MM.1S (cell line): ENCODE measurements around the gene SCAI.
A peak's percentile ranks its signal among the peaks of the same experiment; 100 is the strongest.

Source experiments
- DNase-seq: peaks from one replicate; pipeline ENCODE4 v3.0.0-alpha.2; 2015
- H2AFZ ChIP-seq: fragments of 300-600 bp; sonication (generic); 2 replicates; pipeline ENCODE4 v1.6.0; 2016; ENCODE audit warnings: antibody characterized with exemption, low read length
- H3F3A ChIP-seq: fragments of 300-600 bp; sonication (generic); 2 replicates; pipeline ENCODE4 v1.6.1; 2016; ENCODE audit warnings: mild to moderate bottlenecking, antibody characterized with exemption, low read length, moderate library complexity, mixed read lengths; ENCODE audit not compliant: insufficient read depth
- H3K27ac ChIP-seq: fragments of 300-600 bp; sonication (generic); 2 replicates; pipeline ENCODE4 v1.5.1; 2016; ENCODE audit warnings: mild to moderate bottlenecking, low read length
- H3K27me3 ChIP-seq: fragments of 300-600 bp; sonication (generic); replicated peaks from 2 replicates; pipeline ENCODE4 v1.6.0; 2016; ENCODE audit warnings: low read length; ENCODE audit not compliant: insufficient read depth
- H3K36me3 ChIP-seq: fragments of 300-600 bp; sonication (generic); replicated peaks from 2 replicates; pipeline ENCODE4 v1.6.1; 2016; ENCODE audit warnings: mild to moderate bottlenecking, low read length, mixed read lengths; ENCODE audit not compliant: insufficient read depth
- H3K4me1 ChIP-seq: fragments of 300-600 bp; sonication (generic); 2 replicates; pipeline ENCODE4 v1.6.1; 2016; ENCODE audit warnings: low read length, mixed read lengths
- H3K4me2 ChIP-seq: fragments of 300-600 bp; sonication (generic); 2 replicates; pipeline ENCODE4 v1.6.0; 2016; ENCODE audit warnings: low read depth, low read length
- H3K4me3 ChIP-seq: fragments of 300-600 bp; sonication (generic); 2 replicates; pipeline ENCODE4 v1.5.1; 2016; ENCODE audit warnings: low read length, mixed read lengths
- H3K79me2 ChIP-seq: fragments of 300-600 bp; sonication (generic); 2 replicates; pipeline ENCODE4 v1.6.1; 2016; ENCODE audit warnings: mixed run types, low read length, mixed read lengths
- H3K9ac ChIP-seq: fragments of 300-600 bp; sonication (generic); 2 replicates; pipeline ENCODE4 v1.6.1; 2016; ENCODE audit warnings: low read length, mixed read lengths
- H3K9me2 ChIP-seq: fragments of 300-600 bp; sonication (generic); replicated peaks from 2 replicates; pipeline ENCODE4 v1.6.1; 2016; ENCODE audit warnings: mild to moderate bottlenecking, low read length, mixed read lengths; ENCODE audit not compliant: insufficient read depth
- H3K9me3 ChIP-seq: fragments of 300-600 bp; sonication (generic); replicated peaks from 2 replicates; pipeline ENCODE4 v1.6.1; 2016; ENCODE audit warnings: mild to moderate bottlenecking, low read length, mixed read lengths; ENCODE audit not compliant: insufficient read depth
- H4K20me1 ChIP-seq: fragments of 300-600 bp; sonication (generic); 2 replicates; pipeline ENCODE4 v1.6.1; 2016; ENCODE audit warnings: mild to moderate bottlenecking, low read length, moderate library complexity, mixed read lengths; ENCODE audit not compliant: insufficient read depth
- CTCF ChIP-seq: fragments of 300-600 bp; sonication (generic); IDR thresholded peaks from 2 replicates; pipeline ENCODE4 v1.5.1; 2016; ENCODE audit warnings: antibody characterized with exemption, low read length, mixed read lengths
- EZH2 ChIP-seq: fragments of 300-600 bp; sonication (generic); optimal IDR thresholded peaks from 2 replicates; pipeline ENCODE3; 2017; ENCODE audit warnings: low read depth, mild to moderate bottlenecking, antibody characterized with exemption, low read length, mixed read lengths
- EZH2phosphoT487 ChIP-seq: fragments of 300-600 bp; sonication (generic); IDR thresholded peaks from 2 replicates; pipeline ENCODE4 v1.6.1; 2018; ENCODE audit warnings: antibody characterized with exemption, low read length

The SCAI gene

GRCh38 chr9:124947727-124948391, 195.5 kb downstream of the SCAI start:
- no peak overlapping the region for H3K27ac ChIP-seq
- no peak overlapping the region for H3K4me3 ChIP-seq
- no peak for TF ChIP-seq CTCF
- no peak for TF ChIP-seq EZH2phosphoT487
- no peak for TF ChIP-seq EZH2
- no peaks in the 10 kb centered on the region for H3K27me3 ChIP-seq
- H4K20me1 ChIP-seq = no peaks in the 10 kb centered on the region
- H2AFZ ChIP-seq = no peak overlapping the region
- no peak for DNase-seq
- no peaks in the 10 kb centered on the region for H3K79me2 ChIP-seq
- H3K36me3 ChIP-seq = no peaks in the 10 kb centered on the region
- 0 out of 2 replicates have a peak, but pooled peaks cover 6% of the 10 kb centered on the region for H3K4me1 ChIP-seq
- no peaks in the 10 kb centered on the region for H3K9me2 ChIP-seq
- H3K4me2 ChIP-seq = no peak overlapping the region
- H3K9ac ChIP-seq = no peak overlapping the region
- H3F3A ChIP-seq = no peaks in the 10 kb centered on the region
- no peaks in the 10 kb centered on the region for H3K9me3 ChIP-seq

GRCh38 chr9:124946167-124946566, 197.2 kb downstream of the SCAI start:
- Histone ChIP-seq H3K36me3 (no peaks in the 10 kb centered on the region), H3F3A (peaks cover 12% of the 10 kb centered on the region), H3K9me2 (no peaks in the 10 kb centered on the region), H3K4me2 (no peak overlapping the region), H3K27ac (no peak overlapping the region), H3K9me3 (no peaks in the 10 kb centered on the region), H3K27me3 (no peaks in the 10 kb centered on the region), H3K79me2 (peaks cover 7% of the 10 kb centered on the region), H3K9ac (no peak overlapping the region), H4K20me1 (no peaks in the 10 kb centered on the region), H2AFZ (no peak overlapping the region), H3K4me1 (peaks cover 12% of the 10 kb centered on the region; the same call in 1 of the 2 replicates), H3K4me3 (no peak overlapping the region)
- DNase-seq = no peak
- TF ChIP-seq EZH2phosphoT487 (no peak), CTCF (no peak), EZH2 (no peak)

- peak overlapping the region; percentile 93 for H3K9ac ChIP-seq
- peak overlapping the region; percentile 80 for H3K4me2 ChIP-seq
- peaks cover 17% of the 10 kb centered on the region for H3K79me2 ChIP-seq
- DNase-seq = peak; percentile 82
- no peaks in the 10 kb centered on the region for H3K9me3 ChIP-seq
- peaks cover 6% of the 10 kb centered on the region; the same call in 1 of the 2 replicates for H3K4me1 ChIP-seq
- peaks cover 14% of the 10 kb centered on the region for H3F3A ChIP-seq
- H3K9me2 ChIP-seq = no peaks in the 10 kb centered on the region
- peak overlapping the region; percentile 89 for H3K4me3 ChIP-seq
- peak overlapping the region; percentile 94 for H2AFZ ChIP-seq
- H3K36me3 ChIP-seq = no peaks in the 10 kb centered on the region
- H3K27ac ChIP-seq = peak overlapping the region; percentile 87
- no peaks in the 10 kb centered on the region for H3K27me3 ChIP-seq
- no peak for TF ChIP-seq EZH2
- TF ChIP-seq EZH2phosphoT487 = no peak
- TF ChIP-seq CTCF = no peak
- no peaks in the 10 kb centered on the region for H4K20me1 ChIP-seq
Observed at GRCh38 chr9:124941679-124942561, 201.4 kb downstream of the SCAI start.
